Natural killer cell treated with Interleukin-12 subunit alpha and Interleukin-12 subunit beta and Interleukin-15 and Interleukin-18, amount 100 ng/mL, for 72 hours (primary cell): Measurements from ENCODE around the gene PGR. TPM values are rescaled to one million over a fixed set of nuclear protein-coding genes. Genes with fewer than 3 reads are reported as not detected.

Experiments used
- ATAC-seq, 2 donors: fragments of 150-1000 bp; cut with Tn5 transposase in 1 of 2; sonication (Bioruptor Pico), chemical (Tn5 transposase) in 1 of 2; 2 replicates each; pipeline ENCODE4 v1.10.0; 2021
- DNase-seq: peaks from one replicate; pipeline ENCODE4 v3.0.0; 2022; ENCODE audit warnings: low spot score
- H3K27ac Mint-ChIP-seq, 2 donors: 1 replicate in 1 of 2; 2 replicates in 1 of 2; pipeline ENCODE4 v1.8.0; 2022; ENCODE audit warnings: mixed read lengths in 2 of 2, mild to moderate bottlenecking in 1 of 2, moderate library complexity in 1 of 2
- H3K27me3 Mint-ChIP-seq, 2 donors: 1 replicate in 1 of 2; 2 replicates in 1 of 2; pipeline ENCODE4 v1.8.0; 2022; ENCODE audit warnings: mixed read lengths in 2 of 2
- H3K36me3 Mint-ChIP-seq: one replicate; pipeline ENCODE4 v1.8.0; 2022; ENCODE audit warnings: mixed read lengths
- H3K4me1 Mint-ChIP-seq, 2 donors: 1 replicate in 1 of 2; 2 replicates in 1 of 2; pipeline ENCODE4 v1.8.0; 2022; ENCODE audit warnings: low read depth in 2 of 2, mixed read lengths in 2 of 2, mild to moderate bottlenecking in 1 of 2
- H3K4me3 Mint-ChIP-seq: one replicate; pipeline ENCODE4 v1.8.0; 2022; ENCODE audit warnings: mixed read lengths
- H3K9me3 Mint-ChIP-seq: 2 replicates; pipeline ENCODE4 v1.8.0; 2022; ENCODE audit warnings: mixed read lengths
- total RNA-seq, 2 donors: library from RNA; stranded (reverse); gene quantifications; one replicate each; pipeline ENCODE4 v1.2.3, GENCODE V29; 2022

The PGR gene
- total RNA-seq, 2 donors from 2014 or later, result not detected

GRCh38 chr11:101011881-101012280, 117.7 kb downstream of the PGR start:
- H3K36me3 Mint-ChIP-seq, result no peaks in the 10 kb centered on the region
- no peak for DNase-seq
- no peak for ATAC-seq
- no peaks in the 10 kb centered on the region for H3K4me1 Mint-ChIP-seq
- no peak overlapping the region for H3K27ac Mint-ChIP-seq
- no peaks in the 10 kb centered on the region for H3K27me3 Mint-ChIP-seq
- no peak overlapping the region for H3K4me3 Mint-ChIP-seq
- peaks cover 9% of the 10 kb centered on the region for H3K9me3 Mint-ChIP-seq

- ATAC-seq, result no peak
- Mint-ChIP-seq H3K9me3 (peaks cover 13% of the 10 kb centered on the region), H3K4me1 (no peaks in the 10 kb centered on the region), H3K36me3 (no peaks in the 10 kb centered on the region), H3K27ac (no peak overlapping the region), H3K27me3 (no peaks in the 10 kb centered on the region), H3K4me3 (no peak overlapping the region)
- no peak for DNase-seq
These were observed 118.7 kb downstream of the PGR start for GRCh38 chr11:101010899-101011298.

DNA sequence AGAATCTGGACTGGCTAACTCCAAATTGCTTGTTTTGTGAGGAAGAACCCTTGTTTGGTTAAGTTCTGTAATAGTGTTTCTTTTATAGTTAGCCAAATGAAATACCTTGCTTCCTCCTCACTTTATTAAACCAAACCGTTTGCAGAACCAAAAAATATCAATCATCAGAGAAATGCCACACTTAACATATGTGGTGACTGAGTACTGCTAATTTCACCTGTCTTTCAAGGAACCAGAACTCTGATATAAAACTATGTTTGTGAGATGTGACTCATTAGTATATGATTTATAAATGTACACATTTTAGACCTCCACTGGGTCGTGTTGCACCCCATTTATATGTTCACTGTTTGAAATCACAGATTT, 119.9 kb downstream of the PGR start:
- H3K9me3 Mint-ChIP-seq, result peaks cover 13% of the 10 kb centered on the region
- H3K27me3 Mint-ChIP-seq, result no peaks in the 10 kb centered on the region
- no peaks in the 10 kb centered on the region for H3K36me3 Mint-ChIP-seq
- H3K27ac Mint-ChIP-seq, result no peak overlapping the region
- H3K4me3 Mint-ChIP-seq, result no peak overlapping the region
- no peak for DNase-seq
- ATAC-seq, result no peak
- no peaks in the 10 kb centered on the region for H3K4me1 Mint-ChIP-seq

- H3K4me3 Mint-ChIP-seq, result no peak overlapping the region
- H3K36me3 Mint-ChIP-seq, result no peaks in the 10 kb centered on the region
- no peaks in the 10 kb centered on the region for H3K27me3 Mint-ChIP-seq
- no peak overlapping the region for H3K27ac Mint-ChIP-seq
- H3K4me1 Mint-ChIP-seq, result no peaks in the 10 kb centered on the region
- peaks cover 13% of the 10 kb centered on the region for H3K9me3 Mint-ChIP-seq
- ATAC-seq, result no peak
- no peak for DNase-seq
These were observed 120.5 kb downstream of the PGR start for GRCh38 chr11:101008961-101009689.

- H3K27ac Mint-ChIP-seq, result no peak overlapping the region
- H3K36me3 Mint-ChIP-seq, result no peaks in the 10 kb centered on the region
- H3K4me1 Mint-ChIP-seq, result no peaks in the 10 kb centered on the region
- DNase-seq, result no peak
- peaks cover 15% of the 10 kb centered on the region for H3K9me3 Mint-ChIP-seq
- H3K27me3 Mint-ChIP-seq, result no peaks in the 10 kb centered on the region
- no peak overlapping the region for H3K4me3 Mint-ChIP-seq
- no peak for ATAC-seq
These were observed 126.1 kb downstream of the PGR start for GRCh38 chr11:101003468-101003867.

- Mint-ChIP-seq H3K9me3 (peaks cover 12% of the 10 kb centered on the region), H3K27ac (no peak overlapping the region), H3K4me1 (no peaks in the 10 kb centered on the region), H3K4me3 (no peak overlapping the region), H3K36me3 (no peaks in the 10 kb centered on the region), H3K27me3 (no peaks in the 10 kb centered on the region)
- ATAC-seq (no peak), DNase-seq (no peak)
These were observed 129.9 kb downstream of the PGR start for GRCh38 chr11:100999756-101000155.

DNA sequence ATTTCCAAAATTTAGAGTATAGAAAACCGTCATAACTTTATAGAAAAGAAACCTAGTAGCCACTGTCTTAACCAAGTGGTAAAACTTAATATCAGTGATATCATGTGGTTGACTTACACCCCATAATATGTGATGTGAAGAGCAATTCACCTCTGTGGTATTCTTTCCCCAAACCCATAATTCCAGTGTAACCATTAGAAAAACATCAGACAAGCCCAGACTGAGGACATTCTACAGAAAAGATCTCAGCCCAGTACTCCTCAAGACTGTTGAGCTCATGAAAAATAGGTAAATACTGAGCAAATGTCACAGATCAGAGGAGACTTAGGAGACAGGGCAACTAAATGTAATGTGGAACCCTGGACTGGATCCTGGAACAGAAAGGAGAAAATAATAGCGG, 134.6 kb downstream of the PGR start:
- H3K27me3 Mint-ChIP-seq, result no peaks in the 10 kb centered on the region
- ATAC-seq (no peak), DNase-seq (no peak)
- H3K9me3 Mint-ChIP-seq, result peaks cover 8% of the 10 kb centered on the region
- no peaks in the 10 kb centered on the region for H3K4me1 Mint-ChIP-seq
- no peak overlapping the region for H3K4me3 Mint-ChIP-seq
- no peak overlapping the region for H3K27ac Mint-ChIP-seq
- no peaks in the 10 kb centered on the region for H3K36me3 Mint-ChIP-seq

DNA sequence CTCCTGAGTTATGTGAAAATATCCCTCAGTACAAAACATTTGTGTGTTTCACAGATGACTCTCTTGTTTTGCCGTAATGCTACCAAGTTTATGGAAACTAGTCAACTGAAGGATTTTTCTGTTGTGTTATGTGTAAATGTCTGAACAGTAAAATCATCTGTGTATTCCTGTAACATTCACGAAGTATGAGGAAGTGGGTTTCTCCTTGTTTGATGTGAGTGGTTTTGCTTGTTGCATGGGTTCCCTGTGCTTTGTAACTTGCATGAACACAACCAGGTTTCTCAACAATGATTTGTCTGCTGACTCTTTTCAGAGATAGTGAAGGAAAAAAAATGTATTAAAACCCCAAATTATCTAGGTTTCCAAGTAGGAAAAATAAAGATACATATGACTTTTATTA, 138.1 kb downstream of the PGR start:
- ATAC-seq (no peak), DNase-seq (no peak)
- Mint-ChIP-seq H3K27ac (no peak overlapping the region), H3K36me3 (no peaks in the 10 kb centered on the region), H3K27me3 (no peaks in the 10 kb centered on the region), H3K4me1 (no peaks in the 10 kb centered on the region), H3K9me3 (no peaks in the 10 kb centered on the region), H3K4me3 (no peak overlapping the region)

- no peak for ATAC-seq
- H3K27ac Mint-ChIP-seq, result no peak overlapping the region
- no peak for DNase-seq
- H3K27me3 Mint-ChIP-seq, result no peaks in the 10 kb centered on the region
- H3K4me1 Mint-ChIP-seq, result no peaks in the 10 kb centered on the region
- peaks cover 3% of the 10 kb centered on the region for H3K9me3 Mint-ChIP-seq
- no peaks in the 10 kb centered on the region for H3K36me3 Mint-ChIP-seq
- no peak overlapping the region for H3K4me3 Mint-ChIP-seq
These were observed 138.7 kb downstream of the PGR start for GRCh38 chr11:100990931-100991330.

GRCh38 chr11:100984668-100985067, 144.9 kb downstream of the PGR start:
- no peak for ATAC-seq
- Mint-ChIP-seq H3K27ac (no peak overlapping the region), H3K4me3 (no peak overlapping the region), H3K4me1 (peaks cover 0 to 2% of the 10 kb centered on the region in 2 donors), H3K27me3 (no peaks in the 10 kb centered on the region), H3K9me3 (peaks cover 5% of the 10 kb centered on the region), H3K36me3 (no peaks in the 10 kb centered on the region)
- DNase-seq, result no peak

DNA sequence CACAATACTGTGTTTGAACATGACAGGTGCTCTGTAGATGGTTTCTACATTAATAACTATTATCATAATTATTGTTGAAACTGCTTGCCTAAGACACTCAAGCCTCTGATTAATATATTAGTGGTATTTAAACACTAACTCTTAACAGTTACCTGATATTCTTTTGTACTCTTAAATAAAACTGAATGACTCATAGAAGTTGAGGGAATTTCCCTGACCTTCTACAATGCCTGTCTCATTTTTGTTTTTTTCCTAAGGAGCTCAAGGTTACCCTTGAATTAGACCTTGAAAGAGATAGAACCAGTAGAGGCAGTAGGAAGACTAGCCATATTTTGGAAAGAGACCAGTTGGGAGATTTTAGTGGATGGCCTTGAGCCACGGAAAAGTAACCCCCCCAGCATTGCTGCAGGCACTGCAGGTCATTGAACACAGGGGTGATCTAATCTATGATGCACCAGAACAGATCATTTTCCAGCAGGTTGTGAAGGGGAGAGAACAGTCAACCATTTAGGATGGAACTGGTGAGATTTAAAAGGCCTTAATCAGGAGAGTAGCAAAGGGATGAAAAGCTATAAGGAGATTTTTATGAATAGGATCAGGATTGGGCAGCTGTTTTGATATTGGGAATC, 148.3 kb downstream of the PGR start:
- no peaks in the 10 kb centered on the region for H3K27me3 Mint-ChIP-seq
- peaks cover 4 to 6% of the 10 kb centered on the region in 2 donors for H3K4me1 Mint-ChIP-seq
- no peak for DNase-seq
- H3K9me3 Mint-ChIP-seq, result peaks cover 5% of the 10 kb centered on the region
- no peak overlapping the region for H3K27ac Mint-ChIP-seq
- no peak for ATAC-seq
- H3K36me3 Mint-ChIP-seq, result no peaks in the 10 kb centered on the region
- no peak overlapping the region for H3K4me3 Mint-ChIP-seq

DNA sequence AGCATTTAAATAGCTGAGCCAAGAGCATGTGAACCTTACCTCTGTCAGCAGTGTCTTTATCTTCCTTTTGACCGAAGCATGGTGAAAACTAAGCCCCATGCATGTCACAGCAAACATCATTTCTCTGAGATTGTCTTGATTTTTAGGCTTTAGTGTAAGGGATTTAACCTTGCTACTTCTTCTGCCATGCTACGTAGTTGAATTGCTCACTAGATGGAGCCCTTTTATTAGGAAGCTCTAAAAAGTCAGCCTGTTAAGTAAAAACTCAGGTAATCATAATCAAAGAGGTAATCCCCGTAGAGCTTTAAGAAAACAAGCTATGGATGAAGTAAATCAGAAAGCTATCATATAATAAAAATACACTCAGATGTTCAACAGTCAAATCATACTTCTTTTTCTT, 149.5 kb downstream of the PGR start:
- H3K27me3 Mint-ChIP-seq, result no peaks in the 10 kb centered on the region
- peaks cover 4 to 6% of the 10 kb centered on the region in 2 donors for H3K4me1 Mint-ChIP-seq
- no peaks in the 10 kb centered on the region for H3K36me3 Mint-ChIP-seq
- ATAC-seq (no peak), DNase-seq (no peak)
- H3K9me3 Mint-ChIP-seq, result no peaks in the 10 kb centered on the region
- no peak overlapping the region for H3K27ac Mint-ChIP-seq
- no peak overlapping the region for H3K4me3 Mint-ChIP-seq
